Lower leg skin (tissue), 4 donors: ENCODE data around the gene NDUFB6. TPM values are rescaled to one million over a fixed set of nuclear protein-coding genes. Genes with fewer than 3 reads are reported as not detected.

Experiments
- DNase-seq, 2 donors: peaks; one replicate each; pipeline ENCODE4 v3.0.0-alpha.2; 2019; ENCODE audit warnings: low spot score in 2 of 2
- H3K4me3 ChIP-seq: fragments of 200-600 bp; sonication (generic); 2 replicates; pipeline ENCODE4 v1.5.1; 2017; ENCODE audit warnings: mild to moderate bottlenecking, low read depth; ENCODE audit not compliant: poor library complexity, severe bottlenecking
- CTCF ChIP-seq, 3 donors: fragments of 450-650 bp; IDR thresholded peaks; one replicate each; pipeline ENCODE4 v1.5.1; 2016; ENCODE audit warnings: antibody characterized with exemption in 3 of 3, mild to moderate bottlenecking in 3 of 3, moderate library complexity in 2 of 3
- POLR2A ChIP-seq, 2 donors: fragments of 450-650 bp; IDR thresholded peaks; one replicate each; pipeline ENCODE4 v1.6.1; 2016 to 2017; ENCODE audit warnings: antibody characterized with exemption in 2 of 2, mild to moderate bottlenecking in 1 of 2, moderate library complexity in 1 of 2
- WGBS, 2 donors: methylation state at CpG; one replicate each; pipeline ENCODE4 v1.1.5; 2018; 5-methylcytosine and 5-hydroxymethylcytosine counted together
- intact Hi-C: fragments of 100-400 bp; cut with DNase I; formaldehyde crosslinking; loops from one replicate; pipeline ENCODE4 v1.15.0; 2023; ENCODE audit warnings: low total_unique reads
- total RNA-seq, 4 donors: library from RNA; depleted of rRNA; stranded (reverse); fragments of >200 nt; gene quantifications; one replicate each; pipeline ENCODE4 v1.1.0, GENCODE V29; 2016

Gene NDUFB6
- total RNA-seq, 4 donors from 2014 or later, result 24.5 to 34.5 (median 26.4) TPM

GRCh38 chr9:32577316-32577715 lies 4.4 kb upstream of the NDUFB6 start:
- DNase-seq, result no peak
- TF ChIP-seq POLR2A (IDR thresholded peaks at IDR 0.05), result no peak
- no peak for TF ChIP-seq CTCF (IDR thresholded peaks at IDR 0.05)
- H3K4me3 ChIP-seq, result no peak overlapping the region
- WGBS, 2 donors, result 80 to 88% methylated on average over 3 of the region's 3 CpGs
- intact Hi-C loops, result no loop called here

DNA sequence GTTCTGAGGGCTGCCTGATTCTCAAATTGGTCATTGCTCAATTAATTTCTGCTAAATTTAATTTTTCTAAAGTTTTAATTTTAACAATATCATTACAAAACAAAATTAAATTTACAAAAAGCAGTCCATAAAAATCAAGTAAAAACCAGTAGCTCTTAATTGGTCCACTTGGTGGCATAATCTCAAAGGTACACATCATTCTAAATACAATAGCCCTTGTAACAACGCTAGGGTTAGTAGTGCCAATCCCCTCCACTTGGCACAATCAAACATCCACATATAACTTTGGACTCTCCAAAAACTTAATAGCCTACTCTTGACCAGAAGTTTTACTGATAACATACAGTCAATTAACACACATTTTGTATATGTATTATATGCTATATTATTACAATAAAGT lies 1.9 kb upstream of the NDUFB6 start:
- WGBS, 2 donors, result 68 to 72% methylated on average over 1 of the region's 1 CpG
- H3K4me3 ChIP-seq, result no peak overlapping the region
- no peak for DNase-seq
- intact Hi-C loops, result no loop called here
- TF ChIP-seq POLR2A (IDR thresholded peaks at IDR 0.05) (no peak), CTCF (IDR thresholded peaks at IDR 0.05) (no peak)

DNA sequence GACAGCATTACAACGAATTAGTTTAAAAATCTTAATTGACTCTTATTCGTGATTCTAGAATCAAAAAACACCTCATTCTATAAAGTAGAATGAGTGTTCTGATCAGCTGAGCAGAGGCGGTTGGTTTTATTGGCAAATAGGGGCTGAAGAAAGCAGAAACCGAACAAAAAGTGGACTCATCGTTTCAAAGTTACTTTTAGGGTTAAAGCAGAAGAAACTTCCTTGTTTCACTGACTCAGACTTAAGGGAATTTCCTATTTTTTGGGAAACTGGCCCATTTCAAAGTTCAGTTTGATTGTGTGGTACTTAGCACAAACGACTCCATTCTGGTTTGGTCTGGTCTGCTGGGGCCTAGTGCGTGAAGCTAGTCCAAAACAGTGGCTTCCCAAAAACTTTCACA lies 862 bp upstream of the NDUFB6 start:
- intact Hi-C loops, result no loop called here
- H3K4me3 ChIP-seq, result no peak overlapping the region
- 83 to 86% methylated on average over 7 of the region's 7 CpGs for WGBS, 2 donors
- TF ChIP-seq CTCF (IDR thresholded peaks at IDR 0.05) (no peak), POLR2A (IDR thresholded peaks at IDR 0.05) (no peak)
- no peak for DNase-seq

GRCh38 chr9:32571969-32572899 lies 725 bp downstream of the NDUFB6 start:
- WGBS, 2 donors, result 1% methylated on average over 17 of the region's 17 CpGs
- no peak for TF ChIP-seq CTCF (IDR thresholded peaks at IDR 0.05)
- TF ChIP-seq POLR2A (IDR thresholded peaks at IDR 0.05), result no peak
- DNase-seq, result peak; percentile 49 to 87
- intact Hi-C loops, result no loop called here
- H3K4me3 ChIP-seq, result peak overlapping the region; percentile 77

DNA sequence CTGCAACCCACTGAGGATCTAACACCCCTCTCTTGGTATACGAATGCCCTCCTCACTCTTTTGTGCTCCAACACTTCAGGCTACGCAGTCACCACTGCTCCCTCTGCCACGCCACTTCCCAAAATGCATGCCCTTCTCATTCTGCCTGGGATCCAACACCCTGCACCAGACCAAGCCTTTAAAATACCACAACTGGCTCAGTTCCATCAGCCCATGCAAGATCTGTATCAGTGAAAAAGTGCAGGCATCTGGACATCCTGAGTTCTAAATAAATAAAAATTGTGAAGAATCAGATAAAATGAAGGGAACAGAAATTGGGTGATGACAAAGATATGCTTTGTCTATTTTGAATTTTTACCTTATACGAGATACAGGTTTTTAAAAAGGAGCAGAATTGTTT lies 2.7 kb downstream of the NDUFB6 start:
- intact Hi-C loops, result no loop called here
- TF ChIP-seq CTCF (IDR thresholded peaks at IDR 0.05) (no peak), POLR2A (IDR thresholded peaks at IDR 0.05) (no peak)
- WGBS, 2 donors, result 91 to 94% methylated on average over 4 of the region's 4 CpGs
- no peak overlapping the region for H3K4me3 ChIP-seq
- DNase-seq, result no peak
